GM13977 (cell line): ENCODE data around the gene STX1B.

ENCODE experiments used
- DNase-seq: peaks from one replicate; pipeline ENCODE4 v3.0.0; 2012; ENCODE audit warnings: low spot score
- CTCF ChIP-seq: IDR thresholded peaks from 2 replicates; pipeline ENCODE4 v1.5.1; 2012; ENCODE audit warnings: mild to moderate bottlenecking, control low read depth; ENCODE audit not compliant: insufficient read depth; ENCODE audit errors: extremely low read depth, missing control alignments
- in situ Hi-C: fragments of 300-500 bp; cut with MboI; formaldehyde crosslinking; loops from one replicate; pipeline ENCODE4 v1.12.0; 2022; ENCODE audit warnings: low sequenced_read_pairs, low pct_unique_long_range_greater_than_20kb, mixed read lengths, inconsistent platforms; ENCODE audit not compliant: unreplicated experiment

Gene STX1B

GRCh38 chr16:30953511-30954124, 56.8 kb downstream of the STX1B start:
- in situ Hi-C loops, result loop anchor here (25.0 kb wide), 2 partner anchors 484 to 934 kb away; partner anchors contain the start of genes COX6A2 and ZNF843
- DNase-seq, result no peak
- TF ChIP-seq CTCF, result peak; percentile 70

- in situ Hi-C loops, result loop anchor here (25.0 kb wide), 2 partner anchors 484 to 934 kb away; partner anchors contain the start of genes COX6A2 and ZNF843
- no peak for DNase-seq
- TF ChIP-seq CTCF, result no peak
Measured at GRCh38 chr16:30953111-30953510, 57.3 kb downstream of the STX1B start.

GRCh38 chr16:30951750-30952149, 58.7 kb downstream of the STX1B start:
- DNase-seq, result no peak
- no peak for TF ChIP-seq CTCF
- in situ Hi-C loops, result loop anchor here (25.0 kb wide), 2 partner anchors 486 to 936 kb away; partner anchors contain the start of genes COX6A2 and ZNF843

GRCh38 chr16:30951193-30951592, 59.2 kb downstream of the STX1B start:
- no peak for TF ChIP-seq CTCF
- in situ Hi-C loops, result loop anchor here (25.0 kb wide), 2 partner anchors 486 to 936 kb away; partner anchors contain the start of genes COX6A2 and ZNF843
- no peak for DNase-seq

- TF ChIP-seq CTCF, result no peak
- in situ Hi-C loops, result loop anchor here (25.0 kb wide), 2 partner anchors 487 to 937 kb away; partner anchors contain the start of genes COX6A2 and ZNF843
- DNase-seq, result no peak
Measured at GRCh38 chr16:30950516-30951065, 59.8 kb downstream of the STX1B start.

- in situ Hi-C loops, result loop anchor here (25.0 kb wide), 2 partner anchors 487 to 937 kb away; partner anchors contain the start of genes COX6A2 and ZNF843
- DNase-seq, result peak; percentile 70
- TF ChIP-seq CTCF, result peak; percentile 30
Measured at GRCh38 chr16:30949650-30950515, 60.6 kb downstream of the STX1B start.
